HFFc6 (cell line): ENCODE measurements around the gene TNIP1. TPM values are rescaled to one million over a fixed set of nuclear protein-coding genes. Genes with fewer than 3 reads are reported as not detected.

Source experiments
- DNase-seq: peaks from one replicate; pipeline ENCODE4 v3.0.0-alpha.2; 2018
- H3K27ac Mint-ChIP-seq: 2 replicates; pipeline ENCODE4 v1.8.0; 2020; ENCODE audit warnings: mild to moderate bottlenecking, mixed read lengths
- H3K27me3 Mint-ChIP-seq: 2 replicates; pipeline ENCODE4 v1.8.0; 2021; ENCODE audit warnings: mild to moderate bottlenecking, moderate library complexity, mixed read lengths; ENCODE audit not compliant: insufficient read depth
- H3K36me3 Mint-ChIP-seq: 2 replicates; pipeline ENCODE4 v1.8.0; 2021; ENCODE audit warnings: low read depth, mixed read lengths
- H3K4me1 Mint-ChIP-seq: 2 replicates; pipeline ENCODE4 v1.8.0; 2020; ENCODE audit warnings: low read depth, mixed read lengths
- H3K4me3 Mint-ChIP-seq: 2 replicates; pipeline ENCODE4 v1.8.0; 2020; ENCODE audit warnings: mild to moderate bottlenecking, moderate library complexity, mixed read lengths
- H3K9me3 Mint-ChIP-seq: 2 replicates; pipeline ENCODE4 v1.8.0; 2020; ENCODE audit warnings: mild to moderate bottlenecking, mixed read lengths
- total RNA-seq, 6 experiments: library from RNA; stranded (reverse); fragmentation: NEBNext Ultra II Directional; extraction: Animal tissue kit (Norgen Biotek cat#: 25700); gene quantifications; 2 replicates in 1 of 6; 3 replicates in 5 of 6; pipeline ENCODE4 v1.2.3, GENCODE V29; 2021
- TF ChIP-seq, protein P1 (sequence below): fragments of 200-600 bp; sonication (generic); IDR thresholded peaks from 2 replicates; pipeline ENCODE4 v1.5.0; 2021; ENCODE audit warnings: antibody characterized with exemption, mild to moderate bottlenecking

TNIP1 gene
- total RNA-seq, 6 experiments from 2014 or later: 81.5 to 105 (median 89.5) TPM

DNA sequence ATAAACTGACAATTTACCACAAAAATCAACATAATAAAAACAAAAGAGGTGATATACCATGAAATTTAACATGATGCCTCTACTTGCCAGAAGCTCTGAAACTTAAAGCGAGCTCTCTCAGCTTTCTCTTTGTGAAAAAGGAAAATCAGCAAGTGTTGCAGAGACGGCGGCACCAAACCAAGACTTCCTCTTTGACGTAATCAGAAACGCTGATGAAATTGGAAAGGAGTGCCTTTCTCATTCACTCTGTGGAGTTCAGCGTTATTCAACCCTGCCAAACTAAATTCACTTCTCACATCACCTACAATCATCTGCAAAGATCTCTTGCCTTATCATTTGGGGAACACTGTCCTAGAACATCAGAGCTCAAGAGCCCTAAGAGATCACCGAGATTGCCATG, 44.6 kb upstream of the TNIP1 start:
- TF ChIP-seq, protein P1, sequence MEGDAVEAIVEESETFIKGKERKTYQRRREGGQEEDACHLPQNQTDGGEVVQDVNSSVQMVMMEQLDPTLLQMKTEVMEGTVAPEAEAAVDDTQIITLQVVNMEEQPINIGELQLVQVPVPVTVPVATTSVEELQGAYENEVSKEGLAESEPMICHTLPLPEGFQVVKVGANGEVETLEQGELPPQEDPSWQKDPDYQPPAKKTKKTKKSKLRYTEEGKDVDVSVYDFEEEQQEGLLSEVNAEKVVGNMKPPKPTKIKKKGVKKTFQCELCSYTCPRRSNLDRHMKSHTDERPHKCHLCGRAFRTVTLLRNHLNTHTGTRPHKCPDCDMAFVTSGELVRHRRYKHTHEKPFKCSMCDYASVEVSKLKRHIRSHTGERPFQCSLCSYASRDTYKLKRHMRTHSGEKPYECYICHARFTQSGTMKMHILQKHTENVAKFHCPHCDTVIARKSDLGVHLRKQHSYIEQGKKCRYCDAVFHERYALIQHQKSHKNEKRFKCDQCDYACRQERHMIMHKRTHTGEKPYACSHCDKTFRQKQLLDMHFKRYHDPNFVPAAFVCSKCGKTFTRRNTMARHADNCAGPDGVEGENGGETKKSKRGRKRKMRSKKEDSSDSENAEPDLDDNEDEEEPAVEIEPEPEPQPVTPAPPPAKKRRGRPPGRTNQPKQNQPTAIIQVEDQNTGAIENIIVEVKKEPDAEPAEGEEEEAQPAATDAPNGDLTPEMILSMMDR: no peak
- H3K27me3 Mint-ChIP-seq: peaks cover 10% of the 10 kb centered on the region
- no peak overlapping the region for H3K4me3 Mint-ChIP-seq
- peaks cover 58% of the 10 kb centered on the region for H3K36me3 Mint-ChIP-seq
- no peak for DNase-seq
- H3K4me1 Mint-ChIP-seq: peaks cover 16% of the 10 kb centered on the region
- H3K9me3 Mint-ChIP-seq: no peaks in the 10 kb centered on the region
- H3K27ac Mint-ChIP-seq: peak overlapping the region; percentile 48; the same call in 1 of the 2 replicates

DNA sequence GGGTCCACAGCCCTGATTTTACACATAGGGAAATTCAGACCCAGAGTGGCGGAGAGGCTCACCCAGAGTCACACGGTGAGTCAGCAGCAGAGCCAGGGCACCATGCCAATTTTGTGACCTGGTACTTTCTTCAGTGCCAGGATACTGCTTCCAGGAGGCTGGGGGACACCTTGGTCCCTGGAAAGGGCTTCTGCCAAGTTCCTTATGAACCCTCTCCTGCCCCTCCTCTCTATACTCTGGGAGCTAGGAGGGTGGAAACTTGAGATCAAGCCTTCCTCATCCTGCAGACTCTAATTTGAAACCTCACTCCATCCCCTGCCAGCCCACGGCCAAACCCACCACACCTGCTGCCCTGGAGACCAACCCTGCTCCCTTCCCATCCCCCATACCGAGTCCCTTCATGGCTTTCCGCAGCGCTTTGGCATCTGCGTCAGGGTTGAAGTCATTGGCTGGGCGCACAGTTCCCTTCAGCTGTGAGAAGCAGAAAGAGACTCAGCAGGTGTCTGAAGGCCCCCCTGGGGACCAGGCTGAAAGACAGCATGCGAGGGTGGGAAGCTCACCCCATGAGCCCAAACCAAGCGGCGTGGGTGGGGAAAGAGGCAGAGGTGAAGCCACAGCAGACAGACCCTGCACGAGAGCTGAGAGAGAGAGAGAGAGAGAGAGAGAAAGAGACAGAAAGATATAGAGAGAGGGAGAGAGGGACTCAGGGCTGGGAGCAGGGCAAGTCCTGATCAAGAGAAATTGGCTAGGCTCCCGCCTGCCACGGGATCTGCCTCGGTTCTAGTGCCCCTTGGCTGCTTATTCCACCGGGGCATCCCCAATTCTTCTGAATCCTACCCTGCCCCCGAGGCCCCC, 43.3 kb upstream of the TNIP1 start:
- peaks cover 10% of the 10 kb centered on the region for H3K27me3 Mint-ChIP-seq
- H3K9me3 Mint-ChIP-seq: no peaks in the 10 kb centered on the region
- peaks cover 16% of the 10 kb centered on the region for H3K4me1 Mint-ChIP-seq
- peaks cover 55% of the 10 kb centered on the region for H3K36me3 Mint-ChIP-seq
- H3K27ac Mint-ChIP-seq: peak overlapping the region; percentile 67
- no peak overlapping the region for H3K4me3 Mint-ChIP-seq
- TF ChIP-seq, protein P1: no peak
- no peak for DNase-seq

DNA sequence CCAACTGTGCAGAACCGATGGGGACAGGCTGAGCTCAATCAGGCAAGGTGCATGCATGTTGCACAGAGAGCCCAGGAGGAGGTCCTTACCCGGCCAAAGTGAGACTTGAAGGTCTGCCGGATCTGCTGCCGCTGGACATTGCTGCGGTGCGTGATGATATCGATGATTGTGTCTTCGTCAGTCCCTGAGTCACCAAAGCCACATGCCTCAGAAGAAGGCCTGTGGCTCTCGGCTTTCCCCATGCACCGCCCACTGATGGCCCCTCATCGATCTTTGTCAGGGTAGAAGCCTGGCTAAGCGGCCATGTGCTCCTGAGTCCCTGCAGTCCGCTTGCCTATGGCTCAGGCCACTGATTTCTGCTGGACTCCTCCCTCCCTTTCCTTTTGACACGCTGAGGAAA, 42.0 kb upstream of the TNIP1 start:
- Mint-ChIP-seq H3K27me3 (peaks cover 10% of the 10 kb centered on the region), H3K4me3 (no peak overlapping the region), H3K36me3 (peaks cover 47% of the 10 kb centered on the region), H3K4me1 (peaks cover 16% of the 10 kb centered on the region), H3K27ac (no peak overlapping the region), H3K9me3 (no peaks in the 10 kb centered on the region)
- DNase-seq: no peak
- TF ChIP-seq, protein P1: no peak

DNA sequence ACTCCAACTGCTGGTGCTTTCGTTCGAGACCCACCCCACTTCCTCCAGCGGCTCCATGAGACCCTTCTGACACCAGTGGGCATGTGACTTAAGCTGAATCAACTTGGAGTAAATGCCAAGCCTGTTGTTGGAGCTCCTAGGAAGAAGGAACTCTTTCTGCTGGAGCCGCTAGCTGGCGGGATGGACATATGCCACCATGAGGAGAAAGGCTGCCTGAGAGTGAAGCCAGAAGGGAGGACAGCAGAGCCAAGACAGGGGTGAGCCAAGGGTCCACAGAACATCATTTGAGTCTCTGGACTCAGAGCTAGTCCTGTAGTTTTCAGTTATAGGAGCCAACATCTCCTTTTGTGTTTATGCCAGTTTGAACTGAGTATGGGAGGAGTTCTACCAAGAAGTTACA, 40.8 kb upstream of the TNIP1 start:
- TF ChIP-seq, protein P1: no peak
- DNase-seq: no peak
- Mint-ChIP-seq H3K4me3 (no peak overlapping the region), H3K36me3 (peaks cover 46% of the 10 kb centered on the region), H3K4me1 (peaks cover 16% of the 10 kb centered on the region), H3K9me3 (no peaks in the 10 kb centered on the region), H3K27me3 (peaks cover 11% of the 10 kb centered on the region), H3K27ac (peak overlapping the region; percentile 23; the same call in 1 of the 2 replicates)

DNA sequence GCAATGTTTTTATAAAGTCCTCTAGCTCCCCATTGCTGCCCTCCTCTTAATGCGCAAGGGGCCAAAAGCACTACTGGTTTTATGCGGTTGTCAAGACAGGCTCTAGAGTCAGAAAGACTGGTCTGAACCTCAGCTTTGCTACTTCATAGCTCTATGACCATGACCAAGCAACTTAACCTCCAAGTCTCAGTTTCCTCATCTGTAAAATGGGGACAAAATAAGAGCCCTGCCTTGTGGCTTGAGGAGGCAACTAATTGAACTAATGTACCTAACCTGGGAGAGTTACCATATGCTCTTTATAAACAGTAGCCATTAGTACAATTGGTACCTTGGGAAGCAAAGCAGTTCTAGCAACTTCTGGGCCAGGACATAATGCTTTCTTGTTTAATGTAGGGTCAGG, 40.3 kb upstream of the TNIP1 start:
- peaks cover 12% of the 10 kb centered on the region for H3K27me3 Mint-ChIP-seq
- peaks cover 45% of the 10 kb centered on the region for H3K36me3 Mint-ChIP-seq
- no peaks in the 10 kb centered on the region for H3K9me3 Mint-ChIP-seq
- DNase-seq: no peak
- H3K27ac Mint-ChIP-seq: no peak overlapping the region
- TF ChIP-seq, protein P1: no peak
- peaks cover 12% of the 10 kb centered on the region for H3K4me1 Mint-ChIP-seq
- no peak overlapping the region for H3K4me3 Mint-ChIP-seq
